Rectal smooth muscle tissue (tissue), 1 donor: Measurements from ENCODE around the gene AFF2.

ENCODE experiments used
- H3K27ac ChIP-seq: one replicate; pipeline ENCODE4 v1.7.0; 2013; ENCODE audit warnings: low read depth, low read length, inconsistent platforms
- H3K27me3 ChIP-seq: one replicate; pipeline ENCODE4 v1.7.0; 2013; ENCODE audit warnings: low read length; ENCODE audit not compliant: control insufficient read depth, insufficient read depth
- H3K36me3 ChIP-seq: one replicate; pipeline ENCODE4 v1.7.0; 2013; ENCODE audit warnings: low read length; ENCODE audit not compliant: control insufficient read depth, insufficient read depth
- H3K4me1 ChIP-seq: one replicate; pipeline ENCODE4 v1.7.0; 2013; ENCODE audit warnings: low read length; ENCODE audit not compliant: control insufficient read depth, insufficient read depth
- H3K4me3 ChIP-seq: one replicate; pipeline ENCODE4 v1.7.0; 2013; ENCODE audit warnings: low read length
- H3K9ac ChIP-seq: one replicate; pipeline ENCODE4 v1.7.0; 2013; ENCODE audit warnings: low read length

The AFF2 gene

DNA sequence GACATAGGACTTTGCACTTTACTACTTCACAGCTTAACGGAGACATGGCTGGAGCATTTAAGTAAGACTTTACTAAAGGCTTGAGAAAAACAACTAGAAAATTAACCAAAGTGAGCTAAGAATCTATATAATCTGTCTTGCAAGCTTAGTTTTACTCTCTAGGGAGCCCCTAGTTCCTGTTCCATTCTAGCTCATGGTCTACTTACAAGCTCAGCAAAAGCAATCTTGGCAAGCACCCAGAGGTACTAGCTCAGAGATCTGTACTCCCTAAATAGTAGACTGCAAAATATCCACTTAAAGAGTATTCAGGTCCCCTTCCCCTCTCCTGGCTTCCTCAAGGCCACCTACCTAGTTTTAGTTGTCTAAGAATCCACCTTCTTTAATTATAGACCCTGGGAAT is 535.7 kb downstream of the AFF2 start:
- H3K4me1 ChIP-seq: no peaks in the 10 kb centered on the region
- H3K36me3 ChIP-seq: no peaks in the 10 kb centered on the region

GRCh38 chrX:149037281-149037870 is 537.0 kb downstream of the AFF2 start:
- no peak overlapping the region for H3K4me3 ChIP-seq
- H3K27ac ChIP-seq: no peak overlapping the region
- no peaks in the 10 kb centered on the region for H3K4me1 ChIP-seq

More for the DNA sequence above, 535.7 kb downstream of the AFF2 start:
- Histone ChIP-seq H3K27me3 (no peaks in the 10 kb centered on the region), H3K27ac (no peak overlapping the region), H3K9ac (no peak overlapping the region), H3K4me3 (no peak overlapping the region)

GRCh38 chrX:149039057-149039456 is 538.6 kb downstream of the AFF2 start:
- H3K4me3 ChIP-seq: no peak overlapping the region
- no peaks in the 10 kb centered on the region for H3K4me1 ChIP-seq
- no peaks in the 10 kb centered on the region for H3K36me3 ChIP-seq
- no peak overlapping the region for H3K27ac ChIP-seq
- H3K27me3 ChIP-seq: no peaks in the 10 kb centered on the region
- H3K9ac ChIP-seq: no peak overlapping the region

More at GRCh38 chrX:149037281-149037870, 537.0 kb downstream of the AFF2 start:
- Histone ChIP-seq H3K36me3 (no peaks in the 10 kb centered on the region), H3K9ac (no peak overlapping the region), H3K27me3 (no peaks in the 10 kb centered on the region)

- no peaks in the 10 kb centered on the region for H3K27me3 ChIP-seq
- no peak overlapping the region for H3K4me3 ChIP-seq
- no peak overlapping the region for H3K9ac ChIP-seq
- no peaks in the 10 kb centered on the region for H3K4me1 ChIP-seq
- H3K36me3 ChIP-seq: no peaks in the 10 kb centered on the region
- no peak overlapping the region for H3K27ac ChIP-seq
Observed at GRCh38 chrX:149040873-149041535, 540.6 kb downstream of the AFF2 start.

DNA sequence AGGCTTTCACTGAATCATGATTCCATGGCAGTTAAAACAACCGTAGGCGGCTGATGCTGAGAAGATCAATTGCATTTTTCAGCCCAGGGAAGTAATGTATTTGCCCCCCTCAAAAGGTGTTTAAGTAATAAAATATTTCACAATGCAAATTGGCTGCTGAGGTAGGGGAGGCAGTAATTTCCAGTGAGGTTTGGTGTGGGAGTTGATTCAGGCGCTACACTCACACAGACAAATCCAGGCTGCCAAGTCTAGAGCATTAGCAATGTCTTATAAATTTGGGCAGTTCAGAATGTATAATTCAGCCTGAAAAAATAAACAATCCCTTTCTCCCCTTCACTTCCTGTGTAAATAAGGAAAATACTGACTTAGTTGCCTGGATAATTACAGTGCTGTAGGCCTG is 543.0 kb downstream of the AFF2 start:
- Histone ChIP-seq H3K9ac (no peak overlapping the region), H3K4me1 (no peaks in the 10 kb centered on the region), H3K27ac (no peak overlapping the region), H3K4me3 (no peak overlapping the region), H3K36me3 (no peaks in the 10 kb centered on the region), H3K27me3 (no peaks in the 10 kb centered on the region)

- no peaks in the 10 kb centered on the region for H3K4me1 ChIP-seq
- no peaks in the 10 kb centered on the region for H3K27me3 ChIP-seq
- H3K27ac ChIP-seq: no peak overlapping the region
- no peak overlapping the region for H3K4me3 ChIP-seq
- no peak overlapping the region for H3K9ac ChIP-seq
- no peaks in the 10 kb centered on the region for H3K36me3 ChIP-seq
Observed at GRCh38 chrX:149044471-149044870, 544.1 kb downstream of the AFF2 start.

- Histone ChIP-seq H3K9ac (no peak overlapping the region), H3K27ac (no peak overlapping the region), H3K4me1 (no peaks in the 10 kb centered on the region), H3K4me3 (no peak overlapping the region), H3K27me3 (no peaks in the 10 kb centered on the region), H3K36me3 (no peaks in the 10 kb centered on the region)
Observed at GRCh38 chrX:149045645-149046210, 545.3 kb downstream of the AFF2 start.
